Tibial artery (tissue), 4 donors: ENCODE results near the gene ACLY.

Experiments used
- DNase-seq, 2 donors: peaks; one replicate each; pipeline ENCODE4 v3.0.0-alpha.2; 2019
- H3K27ac ChIP-seq, 2 donors: fragments of 200-600 bp; sonication (generic) in 1 of 2; 1 replicate in 1 of 2; 2 replicates in 1 of 2; pipeline ENCODE4 v1.5.1; 2018 to 2019; ENCODE audit warnings: mild to moderate bottlenecking in 1 of 2
- H3K27me3 ChIP-seq, 2 donors: fragments of 200-600 bp; sonication (generic) in 1 of 2; one replicate each; pipeline versions ENCODE4 v1.5.1 to v1.6.0; 2016 to 2019
- H3K36me3 ChIP-seq, 3 donors: fragments of 200-600 bp; sonication (generic) in 2 of 3; one replicate each; pipeline ENCODE4 v1.5.1; 2016 to 2019; ENCODE audit warnings: mild to moderate bottlenecking in 2 of 3
- H3K4me1 ChIP-seq, 4 donors: fragments of 200-600 bp; sonication (generic) in 2 of 4; 1 replicate in 3 of 4; 2 replicates in 1 of 4; pipeline ENCODE4 v1.5.1; 2016 to 2019
- H3K4me3 ChIP-seq, 2 donors: fragments of 200-600 bp; sonication (generic) in 1 of 2; 1 replicate in 1 of 2; 2 replicates in 1 of 2; pipeline ENCODE4 v1.5.1; 2018 to 2019; ENCODE audit warnings: mild to moderate bottlenecking in 2 of 2
- H3K9me3 ChIP-seq, 3 donors: fragments of 200-600 bp; sonication (generic) in 1 of 3; one replicate each; pipeline ENCODE4 v1.5.1; 2016 to 2019
- CTCF ChIP-seq, 2 experiments: fragments of 200-600 bp in 1 of 2; fragments of 450-650 bp in 1 of 2; IDR thresholded peaks; one replicate each; pipeline ENCODE4 v1.5.1; 2017 to 2019; ENCODE audit warnings: antibody characterized with exemption in 2 of 2, mild to moderate bottlenecking in 1 of 2, moderate library complexity in 1 of 2
- intact Hi-C: fragments of 100-400 bp; cut with DNase I; formaldehyde crosslinking; loops from one replicate; pipeline ENCODE4 v1.15.0; 2023; ENCODE audit warnings: low total_unique reads

The ACLY gene

DNA sequence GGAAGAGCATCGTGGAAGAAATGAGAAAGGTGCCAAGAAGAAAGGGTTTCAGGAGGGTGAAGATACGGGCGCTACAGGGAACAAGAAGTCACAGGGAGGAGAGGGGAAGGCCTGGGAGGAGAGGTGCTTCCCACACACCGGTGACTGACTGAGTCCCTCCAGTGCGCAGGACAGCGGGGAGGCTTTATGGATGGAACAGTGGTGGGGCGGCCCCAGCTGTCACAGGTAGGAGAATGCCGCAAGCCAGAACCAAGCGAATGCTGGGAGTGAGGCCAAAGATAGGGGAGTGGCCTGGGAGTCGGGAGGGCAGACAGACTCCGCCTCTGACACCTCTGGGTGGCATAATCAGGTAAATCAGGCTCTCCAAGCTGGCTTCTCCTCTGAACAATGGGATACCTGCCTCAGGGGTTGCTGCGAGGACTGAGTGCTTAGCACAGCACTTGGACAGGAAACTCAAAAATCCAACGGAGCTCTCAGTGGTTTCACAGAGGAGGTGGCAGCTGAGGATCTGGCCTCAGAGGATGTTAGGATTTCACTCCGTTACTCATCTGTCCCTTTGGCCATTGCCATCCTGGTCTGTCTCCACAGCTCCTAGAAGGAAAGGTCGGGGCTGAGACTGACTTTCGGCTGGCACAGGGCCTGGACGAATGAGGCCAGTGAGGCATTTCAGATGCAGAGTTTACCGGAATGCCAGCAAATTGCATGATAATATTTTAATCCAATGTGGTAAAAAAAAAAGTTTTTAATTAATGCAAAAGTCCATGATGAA lies 47.1 kb upstream of the ACLY start:
- intact Hi-C loops = loop anchor here (10.0 kb wide), 1 partner anchor 149 kb away; the partner anchor contains the start of gene DHX58
- Histone ChIP-seq H3K9me3 (no peaks in the 10 kb centered on the region), H3K27ac (peak overlapping the region; percentile 87 to 93), H3K4me1 (peaks cover 0 to 45% (median 27%) of the 10 kb centered on the region in 4 donors), H3K4me3 (peak overlapping the region; percentile 70 to 90), H3K36me3 (peaks cover 0 to 27% (median 3%) of the 10 kb centered on the region in 3 donors), H3K27me3 (no peaks in the 10 kb centered on the region)
- no peak for TF ChIP-seq CTCF (IDR thresholded peaks at IDR 0.05)
- peak; percentile 51 to 79 for DNase-seq

GRCh38 chr17:41962768-41963434 lies 44.1 kb upstream of the ACLY start:
- peak; percentile 71 to 79 for TF ChIP-seq CTCF (IDR thresholded peaks at IDR 0.05)
- intact Hi-C loops = loop anchor here (5.0 to 10.0 kb wide), 2 partner anchors 59 to 152 kb away; partner anchors contain the start of genes DHX58 and NKIRAS2
- H3K4me1 ChIP-seq = peaks cover 0 to 23% (median 14%) of the 10 kb centered on the region in 4 donors
- H3K9me3 ChIP-seq = no peaks in the 10 kb centered on the region
- no peak overlapping the region for H3K27ac ChIP-seq
- H3K4me3 ChIP-seq = no peak overlapping the region
- peak; percentile 69 to 80 for DNase-seq
- no peaks in the 10 kb centered on the region for H3K27me3 ChIP-seq
- H3K36me3 ChIP-seq = no peaks in the 10 kb centered on the region

GRCh38 chr17:41962111-41962510 lies 43.4 kb upstream of the ACLY start:
- Histone ChIP-seq H3K27me3 (no peaks in the 10 kb centered on the region), H3K4me3 (no peak overlapping the region), H3K36me3 (no peaks in the 10 kb centered on the region), H3K4me1 (peaks cover 0 to 15% (median 7%) of the 10 kb centered on the region in 4 donors), H3K27ac (no peak overlapping the region), H3K9me3 (no peaks in the 10 kb centered on the region)
- intact Hi-C loops = loop anchor here (5.0 to 10.0 kb wide), 2 partner anchors 60 to 153 kb away; partner anchors contain the start of genes DHX58 and NKIRAS2
- no peak for DNase-seq
- TF ChIP-seq CTCF (IDR thresholded peaks at IDR 0.05) = no peak

DNA sequence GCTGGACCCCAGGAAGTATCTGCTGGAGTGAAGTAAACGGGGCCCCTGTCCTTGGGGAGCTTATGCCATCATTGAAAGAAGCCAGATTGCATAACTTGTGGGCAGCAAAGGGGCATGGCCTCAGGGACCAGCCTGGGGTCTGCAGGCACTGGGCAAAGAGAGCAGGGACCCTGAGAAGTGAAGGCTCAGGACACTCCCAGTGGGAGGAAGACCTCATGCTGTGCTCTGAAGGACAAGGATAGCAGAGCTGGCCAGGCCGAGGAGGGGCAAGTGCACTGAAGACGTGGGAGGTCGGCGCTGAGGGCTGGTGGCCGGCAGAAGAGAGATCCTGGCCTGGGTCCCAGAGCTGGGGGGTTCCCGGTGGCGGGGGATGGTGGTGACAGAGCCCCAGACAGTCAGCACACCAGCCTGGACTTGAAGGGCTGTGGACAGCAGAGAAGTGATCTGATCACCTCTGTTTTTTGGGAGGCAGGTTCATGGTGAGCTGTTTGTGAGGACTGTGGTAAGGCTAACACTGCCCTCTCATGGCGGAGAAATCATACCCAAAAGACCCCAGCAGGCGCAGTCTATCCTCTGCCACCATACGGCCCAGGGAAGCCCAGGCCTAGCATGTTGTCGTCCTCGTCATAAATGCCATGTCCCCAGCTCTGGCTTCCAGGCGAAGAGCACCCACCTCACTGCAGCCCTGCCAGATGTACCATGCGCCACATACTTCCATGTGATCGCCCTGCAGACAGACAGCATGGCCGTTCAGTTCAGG lies 40.8 kb upstream of the ACLY start:
- H3K4me1 ChIP-seq = peaks cover 0 to 4% (median 0%) of the 10 kb centered on the region in 4 donors
- TF ChIP-seq CTCF (IDR thresholded peaks at IDR 0.05) = no peak
- no peaks in the 10 kb centered on the region for H3K9me3 ChIP-seq
- DNase-seq = no peak
- no peaks in the 10 kb centered on the region for H3K36me3 ChIP-seq
- no peak overlapping the region for H3K27ac ChIP-seq
- intact Hi-C loops = loop anchor here (5.0 to 10.0 kb wide), 2 partner anchors 63 to 155 kb away; partner anchors contain the start of genes DHX58 and NKIRAS2
- no peak overlapping the region for H3K4me3 ChIP-seq
- no peaks in the 10 kb centered on the region for H3K27me3 ChIP-seq

GRCh38 chr17:41959030-41959335 lies 40.2 kb upstream of the ACLY start:
- no peak overlapping the region for H3K4me3 ChIP-seq
- H3K36me3 ChIP-seq = no peaks in the 10 kb centered on the region
- H3K27ac ChIP-seq = no peak overlapping the region
- H3K9me3 ChIP-seq = no peaks in the 10 kb centered on the region
- peaks cover 0 to 4% (median 0%) of the 10 kb centered on the region in 4 donors for H3K4me1 ChIP-seq
- intact Hi-C loops = no loop called here
- no peaks in the 10 kb centered on the region for H3K27me3 ChIP-seq
- no peak for DNase-seq
- TF ChIP-seq CTCF (IDR thresholded peaks at IDR 0.05) = no peak
